IMR-90 (cell line): Measurements from ENCODE around the gene ZNF384.

Experiments
- RFX5 ChIP-seq: IDR thresholded peaks from 2 replicates; pipeline ENCODE4 v1.8.0; 2012; ENCODE audit warnings: low read depth, mild to moderate bottlenecking, low read length, moderate library complexity
- USF2 ChIP-seq: fragments of 150-350 bp; IDR thresholded peaks from 2 replicates; pipeline ENCODE4 v1.6.1; 2017; ENCODE audit warnings: mild to moderate bottlenecking, antibody characterized with exemption, low read length, low read depth

GRCh38 chr12:6724409-6724797 is 35.2 kb upstream of the ZNF384 start:
- TF ChIP-seq RFX5 = no peak
- no peak for TF ChIP-seq USF2
